Thyroid gland (tissue), 4 donors: Measurements from ENCODE around the gene MARK4. TPM values are rescaled to one million over a fixed set of nuclear protein-coding genes. Genes with fewer than 3 reads are reported as not detected.

ENCODE experiments used
- DNase-seq, 2 donors: peaks; one replicate each; pipeline ENCODE4 v3.0.0-alpha.2; 2019
- H3K27ac ChIP-seq, 3 donors: fragments of 200-600 bp; sonication (generic); 1 replicate in 2 of 3; 2 replicates in 1 of 3; pipeline ENCODE4 v1.5.1; 2016 to 2019; ENCODE audit warnings: mild to moderate bottlenecking in 1 of 3, moderate library complexity in 1 of 3
- H3K27me3 ChIP-seq: fragments of 200-600 bp; sonication (generic); one replicate; pipeline ENCODE4 v1.5.1; 2019
- H3K36me3 ChIP-seq, 2 donors: fragments of 200-600 bp; sonication (generic); one replicate each; pipeline ENCODE4 v1.5.1; 2016 to 2019
- H3K4me1 ChIP-seq, 2 donors: fragments of 200-600 bp; sonication (generic); one replicate each; pipeline ENCODE4 v1.5.1; 2017 to 2019
- H3K4me3 ChIP-seq, 3 donors: fragments of 200-600 bp; sonication (generic); replicated peaks in 1 of 3; 1 replicate in 2 of 3; 2 replicates in 1 of 3; pipeline ENCODE4 v1.5.1; 2016; ENCODE audit warnings: mild to moderate bottlenecking in 1 of 3
- H3K9me3 ChIP-seq: fragments of 200-600 bp; sonication (generic); one replicate; pipeline ENCODE4 v1.5.1; 2017
- POLR2A ChIP-seq, 2 donors: fragments of 450-650 bp; IDR thresholded peaks; one replicate each; pipeline ENCODE4 v1.6.1; 2017; ENCODE audit warnings: antibody characterized with exemption in 2 of 2, mild to moderate bottlenecking in 2 of 2, moderate library complexity in 1 of 2
- WGBS, 2 donors: methylation state at CpG; one replicate each; pipeline ENCODE4 v1.1.5; 2017; 5-methylcytosine and 5-hydroxymethylcytosine counted together
- intact Hi-C: fragments of 100-400 bp; cut with DNase I; formaldehyde crosslinking; loops from one replicate; pipeline ENCODE4 v1.15.1; 2023
- total RNA-seq, 4 donors: library from RNA; depleted of rRNA; stranded (reverse); fragments of >200 nt; gene quantifications; one replicate each; pipeline ENCODE4 v1.2.3, GENCODE V29; 2016
- TF ChIP-seq, protein P1 (sequence below), 6 experiments: fragments of 200-600 bp in 3 of 6; fragments of 450-650 bp in 3 of 6; sonication (generic) in 3 of 6; IDR thresholded peaks; one replicate each; pipeline ENCODE4 v1.5.1; 2016 to 2019; ENCODE audit warnings: antibody characterized with exemption in 6 of 6, mild to moderate bottlenecking in 2 of 6, inconsistent platforms in 1 of 6, moderate library complexity in 1 of 6

Gene MARK4
- total RNA-seq, 4 donors from 2014 or later, result 18.5 to 25.1 (median 22.1) TPM

DNA sequence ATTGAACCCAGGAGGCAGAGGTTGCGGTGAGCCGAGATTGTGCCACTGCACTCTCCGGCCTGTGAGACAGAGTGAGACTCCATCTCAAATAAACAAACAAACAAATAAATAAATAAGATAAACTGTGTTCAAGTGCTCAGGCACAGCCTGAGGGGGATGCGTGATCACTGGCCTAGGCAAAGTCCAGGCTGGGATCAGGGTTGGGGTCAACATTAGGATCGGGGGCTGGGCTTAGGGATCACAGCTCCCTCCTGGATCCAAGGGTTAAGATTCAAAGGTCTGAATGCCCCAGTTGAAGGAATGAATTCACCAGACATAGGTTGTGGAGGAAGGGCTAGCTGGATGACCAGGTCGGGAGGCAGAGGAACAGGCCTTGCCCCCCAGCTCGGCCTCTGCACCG lies 3.9 kb upstream of the MARK4 start:
- intact Hi-C loops, result no loop called here
- no peaks in the 10 kb centered on the region for H3K27me3 ChIP-seq
- no peak overlapping the region for H3K27ac ChIP-seq
- 94 to 96% methylated on average over 8 of the region's 8 CpGs for WGBS, 2 donors
- H3K36me3 ChIP-seq, result no peaks in the 10 kb centered on the region
- H3K9me3 ChIP-seq, result no peaks in the 10 kb centered on the region
- H3K4me1 ChIP-seq, result peaks cover 9 to 11% of the 10 kb centered on the region in 2 donors
- DNase-seq, result no peak
- no peak overlapping the region for H3K4me3 ChIP-seq
- TF ChIP-seq, protein P1, sequence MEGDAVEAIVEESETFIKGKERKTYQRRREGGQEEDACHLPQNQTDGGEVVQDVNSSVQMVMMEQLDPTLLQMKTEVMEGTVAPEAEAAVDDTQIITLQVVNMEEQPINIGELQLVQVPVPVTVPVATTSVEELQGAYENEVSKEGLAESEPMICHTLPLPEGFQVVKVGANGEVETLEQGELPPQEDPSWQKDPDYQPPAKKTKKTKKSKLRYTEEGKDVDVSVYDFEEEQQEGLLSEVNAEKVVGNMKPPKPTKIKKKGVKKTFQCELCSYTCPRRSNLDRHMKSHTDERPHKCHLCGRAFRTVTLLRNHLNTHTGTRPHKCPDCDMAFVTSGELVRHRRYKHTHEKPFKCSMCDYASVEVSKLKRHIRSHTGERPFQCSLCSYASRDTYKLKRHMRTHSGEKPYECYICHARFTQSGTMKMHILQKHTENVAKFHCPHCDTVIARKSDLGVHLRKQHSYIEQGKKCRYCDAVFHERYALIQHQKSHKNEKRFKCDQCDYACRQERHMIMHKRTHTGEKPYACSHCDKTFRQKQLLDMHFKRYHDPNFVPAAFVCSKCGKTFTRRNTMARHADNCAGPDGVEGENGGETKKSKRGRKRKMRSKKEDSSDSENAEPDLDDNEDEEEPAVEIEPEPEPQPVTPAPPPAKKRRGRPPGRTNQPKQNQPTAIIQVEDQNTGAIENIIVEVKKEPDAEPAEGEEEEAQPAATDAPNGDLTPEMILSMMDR (IDR thresholded peaks at IDR 0.05), result no peak
- no peak for TF ChIP-seq POLR2A (IDR thresholded peaks at IDR 0.05)

GRCh38 chr19:45249261-45250033 lies 1.6 kb upstream of the MARK4 start:
- intact Hi-C loops, result loop anchor here (5.0 to 10.0 kb wide), 2 partner anchors 93 to 155 kb away; partner anchors contain the start of genes KLC3, POLR1G and PPP1R13L
- H3K4me1 ChIP-seq, result peaks cover 21 to 29% of the 10 kb centered on the region in 2 donors
- 64 to 68% methylated on average over 10 to 11 of the region's 11 CpGs for WGBS, 2 donors

GRCh38 chr19:45250216-45250831 lies 747 bp upstream of the MARK4 start:
- H3K27me3 ChIP-seq, result no peaks in the 10 kb centered on the region
- H3K27ac ChIP-seq, result peak overlapping the region in 1 of 3 donors; percentile 73
- no peaks in the 10 kb centered on the region for H3K9me3 ChIP-seq
- no peaks in the 10 kb centered on the region for H3K36me3 ChIP-seq
- WGBS, 2 donors, result 40 to 45% methylated on average over 11 to 12 of the region's 14 CpGs
- intact Hi-C loops, result loop anchor here (5.0 to 10.0 kb wide), 2 partner anchors 92 to 154 kb away; partner anchors contain the start of genes KLC3, POLR1G and PPP1R13L
- H3K4me3 ChIP-seq, result peak overlapping the region in 2 of 3 donors; percentile 53 to 69
- DNase-seq, result no peak
- TF ChIP-seq, protein P1 (IDR thresholded peaks at IDR 0.05), result no peak
- TF ChIP-seq POLR2A (IDR thresholded peaks at IDR 0.05), result no peak
- peaks cover 21 to 29% of the 10 kb centered on the region in 2 donors for H3K4me1 ChIP-seq

More at GRCh38 chr19:45249261-45250033, 1.6 kb upstream of the MARK4 start:
- no peaks in the 10 kb centered on the region for H3K9me3 ChIP-seq
- H3K36me3 ChIP-seq, result no peaks in the 10 kb centered on the region
- TF ChIP-seq, protein P1 (IDR thresholded peaks at IDR 0.05), result no peak
- TF ChIP-seq POLR2A (IDR thresholded peaks at IDR 0.05), result no peak
- H3K4me3 ChIP-seq, result no peak overlapping the region
- no peak for DNase-seq
- no peak overlapping the region for H3K27ac ChIP-seq
- no peaks in the 10 kb centered on the region for H3K27me3 ChIP-seq

GRCh38 chr19:45251452-45252354 lies 632 bp downstream of the MARK4 start:
- H3K36me3 ChIP-seq, result no peaks in the 10 kb centered on the region
- H3K27ac ChIP-seq, result peak overlapping the region in 2 of 3 donors; percentile 57 to 76
- no peaks in the 10 kb centered on the region for H3K27me3 ChIP-seq
- WGBS, 2 donors, result 3 to 5% methylated on average over 24 to 31 of the region's 57 CpGs
- DNase-seq, result peak; percentile 11 to 16
- intact Hi-C loops, result loop anchor here (5.0 to 10.0 kb wide), 2 partner anchors 91 to 153 kb away; partner anchors contain the start of genes KLC3, POLR1G and PPP1R13L
- H3K4me3 ChIP-seq, result peak overlapping the region; percentile 50 to 69 (median 63)
- H3K9me3 ChIP-seq, result no peaks in the 10 kb centered on the region
- TF ChIP-seq POLR2A (IDR thresholded peaks at IDR 0.05), result no peak
- TF ChIP-seq, protein P1 (IDR thresholded peaks at IDR 0.05), result no peak
- peaks cover 21 to 29% of the 10 kb centered on the region in 2 donors for H3K4me1 ChIP-seq
